ENCODE results near the gene ARHGAP4.

Gene ARHGAP4

DNA sequence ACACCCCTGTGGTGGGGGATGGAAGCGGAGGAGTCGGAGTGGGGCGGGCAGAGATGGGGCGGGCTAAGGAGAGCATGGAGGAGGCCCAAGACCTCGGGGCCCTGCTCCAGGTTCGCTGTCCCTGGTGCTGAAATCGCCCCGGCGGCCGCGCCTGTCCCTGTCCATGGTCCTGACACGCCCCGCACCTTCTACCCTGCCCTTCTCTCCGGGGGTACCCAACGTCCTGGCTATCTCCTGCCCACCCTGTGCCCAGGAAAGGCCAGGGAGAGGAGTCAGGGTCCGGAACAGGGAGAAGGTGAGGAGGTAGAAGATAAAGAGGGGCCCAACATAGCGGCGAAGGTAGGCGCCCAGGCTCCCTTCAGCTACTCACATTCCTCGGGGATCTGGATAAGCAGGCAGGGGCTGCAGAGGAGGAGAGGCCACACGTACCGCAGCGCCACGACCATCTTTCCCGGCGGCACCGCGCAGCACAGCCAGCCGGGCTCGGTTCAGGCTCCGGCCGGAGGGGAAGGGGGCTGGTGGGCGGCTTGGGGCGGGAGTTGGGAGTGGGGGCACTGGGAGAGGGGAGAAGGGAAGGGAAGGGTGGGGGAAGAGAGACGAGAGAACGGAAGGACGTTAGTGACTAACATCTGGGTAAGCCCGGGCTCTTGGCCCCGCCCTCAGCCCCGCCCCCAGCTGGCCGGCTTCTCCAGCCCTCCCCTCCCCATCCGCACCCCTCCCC lies 50.5 kb downstream of the ARHGAP4 start:
- no peak overlapping the region for H3K4me3 ChIP-seq (ENCODE audit: low read length)
- no peaks in the 10 kb centered on the region for H3K36me3 ChIP-seq (ENCODE audit: control insufficient read depth, insufficient read depth, low read length)
- H3K27me3 ChIP-seq (ENCODE audit: control insufficient read depth, insufficient read depth, low read length): peaks cover 10% of the 10 kb centered on the region
- no peak overlapping the region for H3K9ac ChIP-seq (ENCODE audit: low read length)
- no peaks in the 10 kb centered on the region for H3K4me1 ChIP-seq (ENCODE audit: control insufficient read depth, insufficient read depth, low read length)
- no peaks in the 10 kb centered on the region for H3K9me3 ChIP-seq (ENCODE audit: control insufficient read depth, low read length)

GRCh38 chrX:153874366-153875125 lies 51.5 kb downstream of the ARHGAP4 start:
- Histone ChIP-seq H3K4me3 (ENCODE audit: low read length) (no peak overlapping the region), H3K4me1 (ENCODE audit: control insufficient read depth, insufficient read depth, low read length) (no peaks in the 10 kb centered on the region), H3K36me3 (ENCODE audit: control insufficient read depth, insufficient read depth, low read length) (no peaks in the 10 kb centered on the region), H3K27me3 (ENCODE audit: control insufficient read depth, insufficient read depth, low read length) (peaks cover 10% of the 10 kb centered on the region), H3K9ac (ENCODE audit: low read length) (no peak overlapping the region), H3K9me3 (ENCODE audit: control insufficient read depth, low read length) (no peaks in the 10 kb centered on the region)

DNA sequence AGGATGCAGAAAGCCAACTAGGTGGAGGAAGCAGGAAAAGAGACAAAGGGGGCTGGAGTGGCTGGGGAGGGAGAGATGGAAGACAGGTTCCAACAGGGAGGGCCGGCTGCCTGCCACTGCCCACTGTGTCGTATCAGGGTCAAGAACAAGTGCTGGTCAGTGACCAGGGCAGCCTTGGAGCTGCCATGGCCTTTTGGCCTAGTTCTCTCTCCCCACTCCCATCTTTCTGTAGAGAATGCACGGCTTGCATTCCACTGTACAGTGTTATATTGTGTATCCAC lies 52.0 kb downstream of the ARHGAP4 start:
- no peaks in the 10 kb centered on the region for H3K36me3 ChIP-seq (ENCODE audit: control insufficient read depth, insufficient read depth, low read length)
- no peaks in the 10 kb centered on the region for H3K9me3 ChIP-seq (ENCODE audit: control insufficient read depth, low read length)
- no peaks in the 10 kb centered on the region for H3K4me1 ChIP-seq (ENCODE audit: control insufficient read depth, insufficient read depth, low read length)
- H3K9ac ChIP-seq (ENCODE audit: low read length): no peak overlapping the region
- peaks cover 7% of the 10 kb centered on the region for H3K27me3 ChIP-seq (ENCODE audit: control insufficient read depth, insufficient read depth, low read length)
- no peak overlapping the region for H3K4me3 ChIP-seq (ENCODE audit: low read length)

- Histone ChIP-seq H3K27me3 (ENCODE audit: control insufficient read depth, insufficient read depth, low read length) (peaks cover 2% of the 10 kb centered on the region), H3K4me1 (ENCODE audit: control insufficient read depth, insufficient read depth, low read length) (no peaks in the 10 kb centered on the region)
Observed at GRCh38 chrX:153873282-153874084, 52.6 kb downstream of the ARHGAP4 start.

GRCh38 chrX:153871946-153872878 lies 53.9 kb downstream of the ARHGAP4 start:
- Histone ChIP-seq H3K27me3 (ENCODE audit: control insufficient read depth, insufficient read depth, low read length) (no peaks in the 10 kb centered on the region), H3K4me3 (ENCODE audit: low read length) (no peak overlapping the region), H3K36me3 (ENCODE audit: control insufficient read depth, insufficient read depth, low read length) (no peaks in the 10 kb centered on the region), H3K4me1 (ENCODE audit: control insufficient read depth, insufficient read depth, low read length) (no peaks in the 10 kb centered on the region), H3K9ac (ENCODE audit: low read length) (no peak overlapping the region), H3K9me3 (ENCODE audit: control insufficient read depth, low read length) (no peaks in the 10 kb centered on the region)

More at GRCh38 chrX:153873282-153874084, 52.6 kb downstream of the ARHGAP4 start:
- Histone ChIP-seq H3K4me3 (ENCODE audit: low read length) (no peak overlapping the region), H3K9me3 (ENCODE audit: control insufficient read depth, low read length) (no peaks in the 10 kb centered on the region), H3K9ac (ENCODE audit: low read length) (no peak overlapping the region), H3K36me3 (ENCODE audit: control insufficient read depth, insufficient read depth, low read length) (no peaks in the 10 kb centered on the region)

GRCh38 chrX:153871451-153871850 lies 54.6 kb downstream of the ARHGAP4 start:
- Histone ChIP-seq H3K4me1 (ENCODE audit: control insufficient read depth, insufficient read depth, low read length) (no peaks in the 10 kb centered on the region), H3K36me3 (ENCODE audit: control insufficient read depth, insufficient read depth, low read length) (no peaks in the 10 kb centered on the region), H3K4me3 (ENCODE audit: low read length) (no peak overlapping the region), H3K9ac (ENCODE audit: low read length) (no peak overlapping the region), H3K9me3 (ENCODE audit: control insufficient read depth, low read length) (no peaks in the 10 kb centered on the region), H3K27me3 (ENCODE audit: control insufficient read depth, insufficient read depth, low read length) (no peaks in the 10 kb centered on the region)

- no peak overlapping the region for H3K9ac ChIP-seq (ENCODE audit: low read length)
- no peaks in the 10 kb centered on the region for H3K36me3 ChIP-seq (ENCODE audit: control insufficient read depth, insufficient read depth, low read length)
- no peaks in the 10 kb centered on the region for H3K9me3 ChIP-seq (ENCODE audit: control insufficient read depth, low read length)
- H3K27me3 ChIP-seq (ENCODE audit: control insufficient read depth, insufficient read depth, low read length): no peaks in the 10 kb centered on the region
- no peak overlapping the region for H3K4me3 ChIP-seq (ENCODE audit: low read length)
- H3K4me1 ChIP-seq (ENCODE audit: control insufficient read depth, insufficient read depth, low read length): no peaks in the 10 kb centered on the region
Observed at GRCh38 chrX:153870791-153871360, 55.2 kb downstream of the ARHGAP4 start.

- Histone ChIP-seq H3K27me3 (ENCODE audit: control insufficient read depth, insufficient read depth, low read length) (no peaks in the 10 kb centered on the region), H3K9ac (ENCODE audit: low read length) (no peak overlapping the region)
Observed at GRCh38 chrX:153870288-153870690, 55.8 kb downstream of the ARHGAP4 start.

GRCh38 chrX:153869473-153870287 lies 56.4 kb downstream of the ARHGAP4 start:
- Histone ChIP-seq H3K36me3 (ENCODE audit: control insufficient read depth, insufficient read depth, low read length) (no peaks in the 10 kb centered on the region), H3K27me3 (ENCODE audit: control insufficient read depth, insufficient read depth, low read length) (no peaks in the 10 kb centered on the region), H3K9ac (ENCODE audit: low read length) (no peak overlapping the region), H3K4me3 (ENCODE audit: low read length) (no peak overlapping the region), H3K9me3 (ENCODE audit: control insufficient read depth, low read length) (no peaks in the 10 kb centered on the region), H3K4me1 (ENCODE audit: control insufficient read depth, insufficient read depth, low read length) (no peaks in the 10 kb centered on the region)

More at GRCh38 chrX:153870288-153870690, 55.8 kb downstream of the ARHGAP4 start:
- Histone ChIP-seq H3K9me3 (ENCODE audit: control insufficient read depth, low read length) (no peaks in the 10 kb centered on the region), H3K36me3 (ENCODE audit: control insufficient read depth, insufficient read depth, low read length) (no peaks in the 10 kb centered on the region), H3K4me1 (ENCODE audit: control insufficient read depth, insufficient read depth, low read length) (no peaks in the 10 kb centered on the region), H3K4me3 (ENCODE audit: low read length) (no peak overlapping the region)

GRCh38 chrX:153868576-153869472 lies 57.2 kb downstream of the ARHGAP4 start:
- no peak overlapping the region for H3K4me3 ChIP-seq (ENCODE audit: low read length)
- no peaks in the 10 kb centered on the region for H3K4me1 ChIP-seq (ENCODE audit: control insufficient read depth, insufficient read depth, low read length)
- no peaks in the 10 kb centered on the region for H3K36me3 ChIP-seq (ENCODE audit: control insufficient read depth, insufficient read depth, low read length)
- no peaks in the 10 kb centered on the region for H3K9me3 ChIP-seq (ENCODE audit: control insufficient read depth, low read length)
- no peak overlapping the region for H3K9ac ChIP-seq (ENCODE audit: low read length)
- H3K27me3 ChIP-seq (ENCODE audit: control insufficient read depth, insufficient read depth, low read length): no peaks in the 10 kb centered on the region

All from mucosa of stomach (tissue), 1 donor.